Measurements from ENCODE around the gene EDN1. TPM values are rescaled to one million over a fixed set of nuclear protein-coding genes. Genes with fewer than 3 reads are reported as not detected.

Gene EDN1
- total RNA-seq, 1 donor: 2.2 TPM

DNA sequence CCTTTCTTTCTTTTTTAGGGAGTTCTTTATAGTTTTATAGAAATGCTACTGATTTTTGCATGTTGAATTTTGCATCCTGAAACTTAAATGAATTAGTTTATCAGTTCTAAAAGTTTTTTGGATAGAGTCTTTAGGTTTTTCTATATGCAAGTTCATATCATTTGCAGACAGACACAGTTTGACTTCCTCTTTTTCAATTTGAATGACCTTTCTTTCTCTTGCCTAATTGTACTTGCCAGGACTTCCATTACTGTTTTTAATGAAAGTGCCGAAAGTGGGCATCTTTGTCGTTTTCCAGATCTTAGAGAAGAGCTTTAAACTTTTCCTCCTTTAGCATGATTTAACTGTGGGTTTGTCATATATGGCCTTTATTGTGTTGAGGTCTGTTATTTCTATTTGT is 21.1 kb upstream of the EDN1 start:
- TF ChIP-seq, protein P1, sequence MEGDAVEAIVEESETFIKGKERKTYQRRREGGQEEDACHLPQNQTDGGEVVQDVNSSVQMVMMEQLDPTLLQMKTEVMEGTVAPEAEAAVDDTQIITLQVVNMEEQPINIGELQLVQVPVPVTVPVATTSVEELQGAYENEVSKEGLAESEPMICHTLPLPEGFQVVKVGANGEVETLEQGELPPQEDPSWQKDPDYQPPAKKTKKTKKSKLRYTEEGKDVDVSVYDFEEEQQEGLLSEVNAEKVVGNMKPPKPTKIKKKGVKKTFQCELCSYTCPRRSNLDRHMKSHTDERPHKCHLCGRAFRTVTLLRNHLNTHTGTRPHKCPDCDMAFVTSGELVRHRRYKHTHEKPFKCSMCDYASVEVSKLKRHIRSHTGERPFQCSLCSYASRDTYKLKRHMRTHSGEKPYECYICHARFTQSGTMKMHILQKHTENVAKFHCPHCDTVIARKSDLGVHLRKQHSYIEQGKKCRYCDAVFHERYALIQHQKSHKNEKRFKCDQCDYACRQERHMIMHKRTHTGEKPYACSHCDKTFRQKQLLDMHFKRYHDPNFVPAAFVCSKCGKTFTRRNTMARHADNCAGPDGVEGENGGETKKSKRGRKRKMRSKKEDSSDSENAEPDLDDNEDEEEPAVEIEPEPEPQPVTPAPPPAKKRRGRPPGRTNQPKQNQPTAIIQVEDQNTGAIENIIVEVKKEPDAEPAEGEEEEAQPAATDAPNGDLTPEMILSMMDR (IDR thresholded peaks at IDR 0.05; ENCODE audit: insufficient read depth, low read depth, low read length): no peak
- no peak overlapping the region for H3K4me3 ChIP-seq (ENCODE audit: low read depth, low read length)
- no peak for DNase-seq (ENCODE audit: low read depth)

DNA sequence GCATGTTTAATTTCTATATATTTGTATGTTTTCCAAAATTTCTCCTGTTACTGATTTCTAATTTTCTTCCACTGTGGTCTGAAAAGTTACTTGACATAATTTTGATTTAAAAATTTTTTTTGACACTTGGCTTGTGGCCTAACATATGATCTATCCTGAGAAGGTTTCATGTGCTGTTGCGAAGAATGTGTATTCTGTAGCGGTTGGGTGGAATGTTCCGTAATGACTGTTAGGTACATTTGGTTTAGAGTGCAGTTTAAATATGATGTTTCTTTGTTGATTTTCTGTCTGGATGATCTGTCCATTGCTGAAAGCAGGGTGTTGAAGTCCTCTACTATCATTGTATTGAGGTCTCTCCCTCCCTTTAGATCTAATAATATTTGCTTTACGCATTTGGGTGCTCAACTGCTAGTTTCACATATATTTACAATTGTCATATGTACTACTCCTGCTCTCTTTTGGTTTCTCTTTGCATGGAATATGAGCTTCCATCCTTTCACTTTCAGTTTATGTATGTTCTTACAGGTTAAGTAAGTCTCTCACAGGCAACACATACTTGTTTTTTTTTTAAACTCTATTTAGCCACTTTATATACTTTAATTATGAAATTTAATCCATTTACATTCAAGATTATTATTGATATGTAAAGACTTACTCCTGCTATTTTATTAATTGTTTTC is 19.5 kb upstream of the EDN1 start:
- TF ChIP-seq, protein P1 (IDR thresholded peaks at IDR 0.05; ENCODE audit: insufficient read depth, low read depth, low read length): no peak
- DNase-seq (ENCODE audit: low read depth): peak; percentile 35

DNA sequence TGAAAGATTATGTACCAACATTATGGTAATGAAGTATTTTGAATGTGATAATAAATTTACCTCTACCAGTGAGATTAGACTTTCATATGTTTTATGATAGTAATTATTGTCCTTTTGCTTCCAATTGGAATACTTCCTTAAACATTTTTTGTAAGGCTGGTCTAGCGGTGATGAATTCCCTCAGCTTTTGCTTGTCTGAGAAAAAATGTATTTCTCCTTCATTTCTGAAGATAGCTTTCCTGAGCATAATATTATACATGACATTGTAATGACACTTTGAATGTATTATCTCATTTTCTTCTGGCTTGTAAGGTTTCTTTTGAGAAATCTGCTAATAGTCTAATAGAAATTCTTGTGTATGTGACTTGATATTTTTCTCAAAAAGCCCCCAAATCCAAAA is 18.6 kb upstream of the EDN1 start:
- DNase-seq (ENCODE audit: low read depth): no peak
- TF ChIP-seq, protein P1 (IDR thresholded peaks at IDR 0.05; ENCODE audit: insufficient read depth, low read depth, low read length): no peak
- H3K4me3 ChIP-seq (ENCODE audit: low read depth, low read length): no peak overlapping the region

More for the DNA sequence above, 19.5 kb upstream of the EDN1 start:
- H3K4me3 ChIP-seq (ENCODE audit: low read depth, low read length): no peak overlapping the region

GRCh38 chr6:12271997-12272396 is 18.2 kb upstream of the EDN1 start:
- TF ChIP-seq, protein P1 (IDR thresholded peaks at IDR 0.05; ENCODE audit: insufficient read depth, low read depth, low read length): no peak
- DNase-seq (ENCODE audit: low read depth): no peak
- no peak overlapping the region for H3K4me3 ChIP-seq (ENCODE audit: low read depth, low read length)

DNA sequence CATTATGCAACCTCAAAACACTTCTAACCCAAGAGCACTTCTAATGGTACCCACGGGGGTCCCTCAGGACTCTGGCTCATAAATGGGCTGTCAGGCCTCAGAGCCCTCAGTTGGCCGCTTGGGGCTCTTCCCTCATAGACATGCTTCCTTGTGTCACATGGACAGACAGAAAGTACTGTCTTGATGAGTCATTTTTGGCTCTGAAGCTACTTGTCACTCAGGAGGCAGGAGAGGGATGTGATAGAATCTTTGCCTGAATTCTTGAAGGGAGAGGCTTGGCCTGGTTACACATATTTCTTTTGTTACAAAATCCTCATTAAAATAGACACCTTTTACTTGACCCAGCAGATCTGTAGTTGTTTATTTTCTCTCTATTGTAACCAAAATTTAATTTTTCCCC is 15.1 kb upstream of the EDN1 start:
- no peak for DNase-seq (ENCODE audit: low read depth)
- TF ChIP-seq, protein P1 (IDR thresholded peaks at IDR 0.05; ENCODE audit: insufficient read depth, low read depth, low read length): no peak
- H3K4me3 ChIP-seq (ENCODE audit: low read depth, low read length): no peak overlapping the region

DNA sequence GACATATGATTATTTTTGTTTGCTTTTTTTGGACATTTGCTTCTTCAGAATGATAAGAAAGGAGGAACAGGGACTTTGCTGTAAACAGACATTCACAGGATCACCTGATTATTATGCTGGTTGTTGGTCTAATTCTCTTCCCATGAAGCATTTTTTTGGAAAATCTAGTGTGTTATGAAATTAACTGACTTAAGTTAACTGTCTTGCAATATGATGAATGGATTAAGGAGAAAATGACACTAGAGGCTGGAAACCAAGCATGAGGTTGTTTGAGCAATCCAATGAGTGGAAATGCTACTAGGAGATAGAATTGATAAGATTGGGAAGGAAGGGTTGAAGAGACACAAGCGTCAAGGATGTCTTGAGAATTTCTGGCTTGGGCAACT is 13.2 kb upstream of the EDN1 start:
- H3K4me3 ChIP-seq (ENCODE audit: low read depth, low read length): no peak overlapping the region
- TF ChIP-seq, protein P1 (IDR thresholded peaks at IDR 0.05; ENCODE audit: insufficient read depth, low read depth, low read length): no peak
- DNase-seq (ENCODE audit: low read depth): no peak

- TF ChIP-seq, protein P1 (IDR thresholded peaks at IDR 0.05; ENCODE audit: insufficient read depth, low read depth, low read length): no peak
- no peak overlapping the region for H3K4me3 ChIP-seq (ENCODE audit: low read depth, low read length)
- DNase-seq (ENCODE audit: low read depth): no peak
These were observed 12.8 kb upstream of the EDN1 start for GRCh38 chr6:12277386-12277785.
